Upper lobe of left lung (tissue), 6 donors: Measurements from ENCODE around the gene HOXA7. TPM values are rescaled to one million over a fixed set of nuclear protein-coding genes. Genes with fewer than 3 reads are reported as not detected.

ENCODE experiments used
- ATAC-seq, 2 donors: fragments of 200-7000 bp; cut with Tn5 transposase; one replicate each; pipeline ENCODE4 v1.9.1; 2022; ENCODE audit warnings: mild to moderate bottlenecking in 2 of 2, moderate library complexity in 2 of 2; ENCODE audit not compliant: low FRiP score in 2 of 2
- DNase-seq, 2 donors: peaks; one replicate each; pipeline ENCODE4 v3.0.0-alpha.2; 2019 to 2020
- H3K27ac ChIP-seq, 4 donors: fragments of 200-600 bp; sonication (generic); one replicate each; pipeline ENCODE4 v1.5.1; 2016 to 2019
- H3K27me3 ChIP-seq, 4 donors: fragments of 200-600 bp; sonication (generic); one replicate each; pipeline ENCODE4 v1.5.1; 2017 to 2019
- H3K36me3 ChIP-seq, 4 donors: fragments of 200-600 bp; sonication (generic); one replicate each; pipeline ENCODE4 v1.5.1; 2016 to 2019
- H3K4me1 ChIP-seq, 4 donors: fragments of 200-600 bp; sonication (generic); one replicate each; pipeline ENCODE4 v1.5.1; 2018 to 2019
- H3K4me3 ChIP-seq, 4 donors: fragments of 200-600 bp; sonication (generic); one replicate each; pipeline ENCODE4 v1.5.1; 2017 to 2019; ENCODE audit warnings: mild to moderate bottlenecking in 2 of 4, moderate library complexity in 1 of 4
- H3K9me3 ChIP-seq, 4 donors: fragments of 200-600 bp; sonication (generic); one replicate each; pipeline ENCODE4 v1.5.1; 2018 to 2019
- EP300 ChIP-seq, 4 donors: sonication (generic); formaldehyde crosslinking; IDR thresholded peaks; one replicate each; pipeline ENCODE4 v1.5.1; 2017; ENCODE audit warnings: antibody characterized with exemption in 4 of 4, control low read depth in 2 of 4
- POLR2A ChIP-seq, 4 donors: fragments of 450-650 bp; IDR thresholded peaks; one replicate each; pipeline ENCODE4 v1.5.1; 2016 to 2017; ENCODE audit warnings: antibody characterized with exemption in 4 of 4, mild to moderate bottlenecking in 2 of 4
- POLR2AphosphoS5 ChIP-seq, 2 donors: sonication (generic); formaldehyde crosslinking; IDR thresholded peaks; one replicate each; pipeline ENCODE4 v1.5.1; 2017; ENCODE audit warnings: antibody characterized with exemption in 2 of 2
- WGBS, 2 donors: methylation state at CpG; one replicate each; pipeline ENCODE4 v1.1.5; 2017 to 2018; 5-methylcytosine and 5-hydroxymethylcytosine counted together
- total RNA-seq, 6 donors: library from RNA; depleted of rRNA in 4 of 6; stranded (reverse); fragments of >200 nt in 4 of 6; gene quantifications; one replicate each; pipeline versions ENCODE4 v1.1.0 to v1.2.1, GENCODE V29; 2016 to 2021
- TF ChIP-seq, protein P1 (sequence below), 6 experiments: fragments of 450-650 bp in 4 of 6; fragments of 200-600 bp in 2 of 6; sonication (generic) in 2 of 6; IDR thresholded peaks; one replicate each; pipeline ENCODE4 v1.5.1; 2016 to 2019; ENCODE audit warnings: antibody characterized with exemption in 6 of 6
- donor health status: DM: no; HTN: no; CAD: no; lungs with moderate emphysema.
- donor health status: DM: no; HTN: yes; CAD: no; lungs with severe emphysema.

The HOXA7 gene
- total RNA-seq, 6 donors from 2014 or later: 0.46 to 3.3 (median 2.5) TPM; not detected in 2

DNA sequence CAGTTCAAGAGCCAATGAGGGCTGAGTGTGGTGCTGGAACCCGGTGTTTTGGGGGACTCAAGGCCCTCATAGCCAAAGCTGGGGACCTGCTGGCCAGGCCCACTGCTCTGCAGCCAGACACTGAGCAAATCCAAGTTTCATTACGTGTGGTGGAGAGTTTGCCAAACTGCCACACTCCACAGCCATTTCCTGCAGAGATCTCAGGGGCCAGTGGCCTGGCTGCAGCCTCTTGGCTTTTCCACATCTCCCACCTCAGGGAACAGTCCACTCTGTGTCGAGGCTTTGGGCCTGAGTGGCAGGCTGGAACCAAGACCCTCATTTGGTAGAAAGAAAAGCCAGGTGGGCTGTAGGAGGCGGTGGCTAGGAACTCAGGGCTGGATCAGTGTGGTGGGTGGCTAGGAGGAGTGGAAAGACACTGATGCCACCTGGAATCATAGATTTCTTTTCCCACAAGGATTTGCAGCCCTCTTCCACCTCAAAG is 25.4 kb upstream of the HOXA7 start:
- H3K27me3 ChIP-seq: peaks cover 0 to 91% (median 56%) of the 10 kb centered on the region in 4 donors
- H3K27ac ChIP-seq: no peak overlapping the region
- TF ChIP-seq, protein P1, sequence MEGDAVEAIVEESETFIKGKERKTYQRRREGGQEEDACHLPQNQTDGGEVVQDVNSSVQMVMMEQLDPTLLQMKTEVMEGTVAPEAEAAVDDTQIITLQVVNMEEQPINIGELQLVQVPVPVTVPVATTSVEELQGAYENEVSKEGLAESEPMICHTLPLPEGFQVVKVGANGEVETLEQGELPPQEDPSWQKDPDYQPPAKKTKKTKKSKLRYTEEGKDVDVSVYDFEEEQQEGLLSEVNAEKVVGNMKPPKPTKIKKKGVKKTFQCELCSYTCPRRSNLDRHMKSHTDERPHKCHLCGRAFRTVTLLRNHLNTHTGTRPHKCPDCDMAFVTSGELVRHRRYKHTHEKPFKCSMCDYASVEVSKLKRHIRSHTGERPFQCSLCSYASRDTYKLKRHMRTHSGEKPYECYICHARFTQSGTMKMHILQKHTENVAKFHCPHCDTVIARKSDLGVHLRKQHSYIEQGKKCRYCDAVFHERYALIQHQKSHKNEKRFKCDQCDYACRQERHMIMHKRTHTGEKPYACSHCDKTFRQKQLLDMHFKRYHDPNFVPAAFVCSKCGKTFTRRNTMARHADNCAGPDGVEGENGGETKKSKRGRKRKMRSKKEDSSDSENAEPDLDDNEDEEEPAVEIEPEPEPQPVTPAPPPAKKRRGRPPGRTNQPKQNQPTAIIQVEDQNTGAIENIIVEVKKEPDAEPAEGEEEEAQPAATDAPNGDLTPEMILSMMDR (IDR thresholded peaks at IDR 0.05): no peak
- TF ChIP-seq POLR2AphosphoS5 (IDR thresholded peaks at IDR 0.05) (no peak), EP300 (IDR thresholded peaks at IDR 0.05) (no peak), POLR2A (IDR thresholded peaks at IDR 0.05) (no peak)
- no peaks in the 10 kb centered on the region for H3K36me3 ChIP-seq
- no peak overlapping the region for H3K4me3 ChIP-seq
- H3K9me3 ChIP-seq: no peaks in the 10 kb centered on the region
- H3K4me1 ChIP-seq: peaks cover 29 to 41% (median 31%) of the 10 kb centered on the region in 4 donors
- ATAC-seq: no peak
- WGBS, 2 donors: 50 to 51% methylated on average over 4 of the region's 4 CpGs
- DNase-seq: no peak

GRCh38 chr7:27180431-27181420 is 24.3 kb upstream of the HOXA7 start:
- WGBS, 2 donors: 57 to 84% methylated on average over 6 to 12 of the region's 12 CpGs

DNA sequence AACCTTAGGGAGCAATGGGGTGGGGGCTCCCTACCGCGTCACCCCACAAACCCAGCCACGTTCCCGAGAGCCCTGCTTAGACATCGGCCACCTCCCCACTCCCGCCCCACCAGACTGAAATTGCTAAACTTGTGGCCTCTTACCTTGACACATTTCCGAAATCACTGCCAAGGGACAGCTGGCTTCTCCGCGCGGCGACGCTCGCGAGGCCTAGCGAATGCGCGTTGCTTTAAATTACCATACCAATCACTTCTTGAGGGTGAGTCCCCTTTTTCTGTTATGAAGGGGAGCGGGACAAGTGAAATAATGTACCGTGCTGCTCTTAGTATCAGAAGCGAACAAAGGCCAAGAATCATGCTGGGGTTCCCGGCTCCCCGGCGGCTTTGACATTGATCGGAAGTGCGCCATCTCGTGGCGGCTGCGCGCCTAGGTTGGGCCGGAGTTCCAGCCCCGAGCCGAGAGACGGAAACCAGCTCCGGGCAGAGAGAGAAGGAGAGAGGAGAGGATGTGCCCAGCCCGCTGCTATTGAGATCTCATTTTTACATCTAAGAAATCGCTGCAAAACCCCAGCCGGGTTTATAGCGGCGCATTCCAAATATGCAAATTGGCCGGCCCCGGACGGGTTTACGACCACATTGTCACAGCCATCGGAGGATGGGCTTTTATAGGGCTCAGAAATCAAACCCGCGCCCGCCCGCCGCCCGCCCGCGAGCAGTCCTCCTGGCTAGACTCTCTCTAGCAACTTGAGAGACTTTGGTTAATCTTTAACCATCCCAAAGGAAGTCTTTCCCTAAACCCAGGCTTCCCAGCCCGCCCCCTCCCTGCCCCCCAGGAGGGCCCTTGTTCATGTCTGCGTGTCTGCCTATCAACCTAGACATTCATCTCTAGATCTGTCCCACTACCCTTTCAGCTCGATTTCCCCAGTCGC is 23.3 kb upstream of the HOXA7 start:
- 15 to 18% methylated on average over 51 to 56 of the region's 56 CpGs for WGBS, 2 donors
- peak; percentile 59 to 84 for ATAC-seq

More at GRCh38 chr7:27180431-27181420, 24.3 kb upstream of the HOXA7 start:
- peak in 1 of 2 donors; percentile 34 for DNase-seq
- no peak for TF ChIP-seq POLR2A (IDR thresholded peaks at IDR 0.05)
- no peak for TF ChIP-seq POLR2AphosphoS5 (IDR thresholded peaks at IDR 0.05)
- TF ChIP-seq, protein P1 (IDR thresholded peaks at IDR 0.05): no peak
- TF ChIP-seq EP300 (IDR thresholded peaks at IDR 0.05): no peak
- ATAC-seq: no peak
- Histone ChIP-seq H3K27me3 (peaks cover 0 to 91% (median 54%) of the 10 kb centered on the region in 4 donors), H3K27ac (no peak overlapping the region), H3K4me3 (no peak overlapping the region), H3K36me3 (no peaks in the 10 kb centered on the region), H3K4me1 (peaks cover 26 to 41% (median 31%) of the 10 kb centered on the region in 4 donors), H3K9me3 (no peaks in the 10 kb centered on the region)

GRCh38 chr7:27179030-27179429 is 22.6 kb upstream of the HOXA7 start:
- ATAC-seq (no peak), DNase-seq (peak in 1 of 2 donors; percentile 5)
- H3K27ac ChIP-seq: no peak overlapping the region

More for the DNA sequence above, 23.3 kb upstream of the HOXA7 start:
- TF ChIP-seq, protein P1 (IDR thresholded peaks at IDR 0.05): peak; percentile 45 to 82 (median 64)
- no peak for TF ChIP-seq POLR2A (IDR thresholded peaks at IDR 0.05)
- no peaks in the 10 kb centered on the region for H3K36me3 ChIP-seq
- H3K27ac ChIP-seq: no peak overlapping the region
- H3K4me1 ChIP-seq: peaks cover 19 to 35% (median 22%) of the 10 kb centered on the region in 4 donors
- H3K9me3 ChIP-seq: no peaks in the 10 kb centered on the region
- peaks cover 0 to 91% (median 53%) of the 10 kb centered on the region in 4 donors for H3K27me3 ChIP-seq
- DNase-seq: peak; percentile 51 to 93
- peak overlapping the region in 2 of 4 donors; percentile 0 to 15 for H3K4me3 ChIP-seq

More at GRCh38 chr7:27179030-27179429, 22.6 kb upstream of the HOXA7 start:
- Histone ChIP-seq H3K9me3 (no peaks in the 10 kb centered on the region), H3K27me3 (peaks cover 0 to 91% (median 54%) of the 10 kb centered on the region in 4 donors), H3K36me3 (no peaks in the 10 kb centered on the region), H3K4me3 (no peak overlapping the region), H3K4me1 (peaks cover 17 to 33% (median 19%) of the 10 kb centered on the region in 4 donors)
- 46 to 52% methylated on average over 14 of the region's 14 CpGs for WGBS, 2 donors
- TF ChIP-seq POLR2A (IDR thresholded peaks at IDR 0.05): no peak
- TF ChIP-seq POLR2AphosphoS5 (IDR thresholded peaks at IDR 0.05): no peak
